ENCODE results near the gene MMRN1. TPM values are rescaled to one million over a fixed set of nuclear protein-coding genes. Genes with fewer than 3 reads are reported as not detected.
"Not testable (repeated sequence)": the region's sequence is repeated elsewhere in the genome, so short reads cannot be mapped to it uniquely, and the experiment has no call there.

MMRN1 gene
- polyA plus RNA-seq, 1 donor (not counting 4 experiments of a cell fraction or from before 2014, with no cell fraction given), result not detected

DNA sequence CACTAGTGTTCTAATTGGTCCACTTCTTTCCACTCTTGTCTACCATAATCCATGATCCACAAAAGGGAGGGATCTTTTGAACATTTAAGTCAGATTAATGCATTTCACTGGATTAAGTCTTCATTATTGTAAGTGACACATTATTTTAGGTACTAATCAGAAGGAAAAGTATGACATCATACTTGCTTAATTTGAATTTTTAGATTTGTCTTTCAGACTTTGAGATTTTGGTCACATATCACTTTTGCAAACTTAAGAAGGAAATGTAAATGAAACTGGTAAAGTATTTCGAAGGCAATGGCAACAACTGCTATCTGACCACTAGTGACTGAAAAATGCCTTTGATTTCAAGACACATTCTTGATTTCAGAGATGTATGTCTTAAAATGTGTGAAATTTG lies 5.2 kb downstream of the MMRN1 start:
- Histone ChIP-seq H3K9me3 (ENCODE audit: control insufficient read depth, low read depth, low read length) (no peaks in the 10 kb centered on the region), H2AFZ (ENCODE audit: control insufficient read depth, low read length) (no peak overlapping the region), H3K27me3 (ENCODE audit: control insufficient read depth, extremely low read depth, insufficient read depth, low read length) (peaks cover 5% of the 10 kb centered on the region), H3K36me3 (ENCODE audit: control insufficient read depth in 2 of 2, extremely low read depth in 1 of 2, insufficient read depth in 2 of 2, low read length in 2 of 2) (no peaks in the 10 kb centered on the region), H3K27ac (ENCODE audit: control insufficient read depth, insufficient read depth, low read length) (no peak overlapping the region), H3K79me2 (ENCODE audit: control insufficient read depth, insufficient read depth, low read length) (no peaks in the 10 kb centered on the region), H3K9me1 (ENCODE audit: control insufficient read depth, extremely low read depth, insufficient read depth, low read length) (no peaks in the 10 kb centered on the region), H3K9ac (ENCODE audit: control insufficient read depth, extremely low read depth, insufficient read depth, low read length) (no peak overlapping the region), H3K4me1 (ENCODE audit: control insufficient read depth, extremely low read depth, insufficient read depth, low read length) (no peaks in the 10 kb centered on the region), H3K4me2 (ENCODE audit: control insufficient read depth, extremely low read depth, insufficient read depth, low read depth, low read length) (no peak overlapping the region), H4K20me1 (ENCODE audit: control insufficient read depth, extremely low read depth, insufficient read depth, low read length) (no peaks in the 10 kb centered on the region), H3K4me3 (ENCODE audit: control insufficient read depth in 2 of 3, extremely low read depth in 1 of 3, insufficient read depth in 2 of 3, low read depth in 1 of 3, low read length in 3 of 3) (no peak overlapping the region)
- FAIRE-seq (peak; percentile 13), DNase-seq (ENCODE audit: low read depth, low spot score) (no peak)
- dilution Hi-C loops (cut with MboI; ENCODE audit: extremely low pct_ligation_motif_present, low sequenced_read_pairs), result no loop called here
- TF ChIP-seq EZH2 (IDR thresholded peaks at IDR 0.05; ENCODE audit: low read length) (no peak), CTCF (optimal IDR thresholded peaks at IDR 0.05 in 1 of 3, IDR thresholded peaks at IDR 0.05 in 1 of 3, conservative IDR thresholded peaks at IDR 0.05 in 1 of 3; ENCODE audit: extremely low read depth in 1 of 3, insufficient read depth in 2 of 3, low read length in 3 of 3) (no peak)

GRCh38 chr4:89901808-89902431 lies 7.3 kb downstream of the MMRN1 start:
- H3K9me1 ChIP-seq (ENCODE audit: control insufficient read depth, extremely low read depth, insufficient read depth, low read length); H3K4me2 ChIP-seq (ENCODE audit: control insufficient read depth, extremely low read depth, insufficient read depth, low read depth, low read length); H3K9me3 ChIP-seq (ENCODE audit: control insufficient read depth, low read depth, low read length); H2AFZ ChIP-seq (ENCODE audit: control insufficient read depth, low read length); DNase-seq (ENCODE audit: low read depth, low spot score); H3K36me3 ChIP-seq (ENCODE audit: control insufficient read depth in 2 of 2, extremely low read depth in 1 of 2, insufficient read depth in 2 of 2, low read length in 2 of 2); H3K9ac ChIP-seq (ENCODE audit: control insufficient read depth, extremely low read depth, insufficient read depth, low read length); H3K79me2 ChIP-seq (ENCODE audit: control insufficient read depth, insufficient read depth, low read length); H3K27me3 ChIP-seq (ENCODE audit: control insufficient read depth, extremely low read depth, insufficient read depth, low read length); H3K4me1 ChIP-seq (ENCODE audit: control insufficient read depth, extremely low read depth, insufficient read depth, low read length); dilution Hi-C loops (cut with MboI; ENCODE audit: extremely low pct_ligation_motif_present, low sequenced_read_pairs); H3K27ac ChIP-seq (ENCODE audit: control insufficient read depth, insufficient read depth, low read length); H4K20me1 ChIP-seq (ENCODE audit: control insufficient read depth, extremely low read depth, insufficient read depth, low read length); H3K4me3 ChIP-seq (ENCODE audit: control insufficient read depth in 2 of 3, extremely low read depth in 1 of 3, insufficient read depth in 2 of 3, low read depth in 1 of 3, low read length in 3 of 3): not testable (repeated sequence)
- TF ChIP-seq CTCF (optimal IDR thresholded peaks at IDR 0.05 in 1 of 3, IDR thresholded peaks at IDR 0.05 in 1 of 3, conservative IDR thresholded peaks at IDR 0.05 in 1 of 3; ENCODE audit: extremely low read depth in 1 of 3, insufficient read depth in 2 of 3, low read length in 3 of 3), result peak; percentile 62 to 85 (median 76)
- FAIRE-seq, result peak; percentile 79
